ENCODE measurements around the gene SGF29. TPM values are rescaled to one million over a fixed set of nuclear protein-coding genes. Genes with fewer than 3 reads are reported as not detected.

SGF29 gene
- total and polyA plus RNA-seq, 9 donors: 28.5 to 59.8 (median 42.5) TPM

- intact Hi-C loops (cut with DNase I): no loop called here
- TF ChIP-seq POLR2A (IDR thresholded peaks at IDR 0.05): no peak
- TF ChIP-seq EP300 (IDR thresholded peaks at IDR 0.05): no peak
- TF ChIP-seq CTCF (IDR thresholded peaks at IDR 0.05): no peak
- Histone ChIP-seq H3K27ac (no peak overlapping the region), H3K4me1 (ENCODE audit: insufficient read depth) (peaks cover under 1% of the 10 kb centered on the region), H3K27me3 (no peaks in the 10 kb centered on the region), H3K36me3 (no peaks in the 10 kb centered on the region), H3K4me3 (no peak overlapping the region), H3K9me3 (no peaks in the 10 kb centered on the region)
- WGBS, 3 donors: 59 to 64% (median 60%) methylated on average over 4 to 6 of the region's 6 CpGs
- DNase-seq: no peak
These were observed 48.8 kb downstream of the SGF29 start for GRCh38 chr16:28602529-28602928.

GRCh38 chr16:28603381-28604185, 49.9 kb downstream of the SGF29 start:
- no peaks in the 10 kb centered on the region for H3K36me3 ChIP-seq
- H3K9me3 ChIP-seq: no peaks in the 10 kb centered on the region
- WGBS, 3 donors: 73 to 82% (median 79%) methylated on average over 11 of the region's 11 CpGs
- no peak for TF ChIP-seq EP300 (IDR thresholded peaks at IDR 0.05)
- no peak for TF ChIP-seq POLR2A (IDR thresholded peaks at IDR 0.05)
- no peak for TF ChIP-seq CTCF (IDR thresholded peaks at IDR 0.05)
- intact Hi-C loops (cut with DNase I): no loop called here
- no peak for DNase-seq
- no peak overlapping the region for H3K4me3 ChIP-seq
- H3K27me3 ChIP-seq: no peaks in the 10 kb centered on the region
- H3K27ac ChIP-seq: no peak overlapping the region
- H3K4me1 ChIP-seq (ENCODE audit: insufficient read depth): no peaks in the 10 kb centered on the region

- Histone ChIP-seq H3K4me3 (no peak overlapping the region), H3K36me3 (no peaks in the 10 kb centered on the region), H3K4me1 (ENCODE audit: insufficient read depth) (no peaks in the 10 kb centered on the region), H3K27me3 (no peaks in the 10 kb centered on the region), H3K27ac (no peak overlapping the region), H3K9me3 (no peaks in the 10 kb centered on the region)
- 73 to 78% (median 74%) methylated on average over 8 of the region's 8 CpGs for WGBS, 3 donors
- intact Hi-C loops (cut with DNase I): no loop called here
- DNase-seq: no peak
- TF ChIP-seq EP300 (IDR thresholded peaks at IDR 0.05) (no peak), POLR2A (IDR thresholded peaks at IDR 0.05) (no peak), CTCF (IDR thresholded peaks at IDR 0.05) (no peak)
These were observed 50.5 kb downstream of the SGF29 start for GRCh38 chr16:28604186-28604565.

GRCh38 chr16:28606291-28607115, 52.8 kb downstream of the SGF29 start:
- WGBS, 3 donors: 69 to 92% (median 88%) methylated on average over 16 of the region's 16 CpGs
- peak in 1 of 5 donors; percentile 15 for DNase-seq

More at GRCh38 chr16:28606291-28607115, 52.8 kb downstream of the SGF29 start:
- H3K4me3 ChIP-seq: no peak overlapping the region
- TF ChIP-seq EP300 (IDR thresholded peaks at IDR 0.05) (no peak), CTCF (IDR thresholded peaks at IDR 0.05) (no peak), POLR2A (IDR thresholded peaks at IDR 0.05) (no peak)
- peaks cover 3% of the 10 kb centered on the region for H3K4me1 ChIP-seq (ENCODE audit: insufficient read depth)
- no peaks in the 10 kb centered on the region for H3K9me3 ChIP-seq
- intact Hi-C loops (cut with DNase I): no loop called here
- H3K36me3 ChIP-seq: no peaks in the 10 kb centered on the region
- no peak overlapping the region for H3K27ac ChIP-seq
- no peaks in the 10 kb centered on the region for H3K27me3 ChIP-seq

Data from ovary (tissue), 9 donors.